ENCODE data around the gene AEBP2. TPM values are rescaled to one million over a fixed set of nuclear protein-coding genes. Genes with fewer than 3 reads are reported as not detected.
"Not testable (repeated sequence)": the region's sequence is repeated elsewhere in the genome, so short reads cannot be mapped to it uniquely, and the experiment has no call there.

The AEBP2 gene
- total RNA-seq, 1 donor from 2014 or later, result 47.2 TPM

GRCh38 chr12:19421503-19422282 is 17.6 kb upstream of the AEBP2 start:
- intact Hi-C loops (cut with micrococcal nuclease), result no loop called here

- intact Hi-C loops (cut with micrococcal nuclease), result no loop called here
These were observed 15.9 kb upstream of the AEBP2 start for GRCh38 chr12:19423166-19423930.

- intact Hi-C loops (cut with micrococcal nuclease), result no loop called here
These were observed 11.0 kb upstream of the AEBP2 start for GRCh38 chr12:19428246-19428645.

- intact Hi-C loops (cut with micrococcal nuclease), result not testable (repeated sequence)
These were observed 9.8 kb upstream of the AEBP2 start for GRCh38 chr12:19429491-19429890.

GRCh38 chr12:19430988-19431387 is 8.3 kb upstream of the AEBP2 start:
- intact Hi-C loops (cut with micrococcal nuclease), result loop anchor here (1.0 kb wide), 1 partner anchor 8 kb away; the partner anchor contains the start of gene AEBP2

GRCh38 chr12:19431407-19432308 is 7.6 kb upstream of the AEBP2 start:
- intact Hi-C loops (cut with micrococcal nuclease), result loop anchor here (1.0 kb wide), 1 partner anchor 8 kb away; the partner anchor contains the start of gene AEBP2

- intact Hi-C loops (cut with micrococcal nuclease), result no loop called here
These were observed 6.8 kb upstream of the AEBP2 start for GRCh38 chr12:19432309-19433170.

GRCh38 chr12:19434538-19434937 is 4.8 kb upstream of the AEBP2 start:
- intact Hi-C loops (cut with micrococcal nuclease), result no loop called here

GRCh38 chr12:19435831-19436497 is 3.3 kb upstream of the AEBP2 start:
- intact Hi-C loops (cut with micrococcal nuclease), result loop anchor here (5.0 kb wide), 1 partner anchor 241 kb away; no protein-coding TSS in a partner anchor

- intact Hi-C loops (cut with micrococcal nuclease), result loop anchor here (5.0 kb wide), 1 partner anchor 240 kb away; no protein-coding TSS in a partner anchor
These were observed 2.4 kb upstream of the AEBP2 start for GRCh38 chr12:19436931-19437330.

- intact Hi-C loops (cut with micrococcal nuclease), result loop anchor here (5.0 kb wide), 1 partner anchor 239 kb away; no protein-coding TSS in a partner anchor
These were observed 1.3 kb upstream of the AEBP2 start for GRCh38 chr12:19437996-19438395.

GRCh38 chr12:19440019-19440858 is 947 bp downstream of the AEBP2 start:
- intact Hi-C loops (cut with micrococcal nuclease), result loop anchor here (5.0 kb wide), 1 partner anchor 37 kb away; no protein-coding TSS in a partner anchor

- intact Hi-C loops (cut with micrococcal nuclease), result loop anchor here (5.0 kb wide), 1 partner anchor 36 kb away; no protein-coding TSS in a partner anchor
These were observed 1.6 kb downstream of the AEBP2 start for GRCh38 chr12:19440916-19441315.

- intact Hi-C loops (cut with micrococcal nuclease), result loop anchor here (5.0 kb wide), 1 partner anchor 34 kb away; no protein-coding TSS in a partner anchor
These were observed 4.3 kb downstream of the AEBP2 start for GRCh38 chr12:19443585-19443984.

GRCh38 chr12:19444097-19444496 is 4.8 kb downstream of the AEBP2 start:
- intact Hi-C loops (cut with micrococcal nuclease), result loop anchor here (5.0 kb wide), 1 partner anchor 33 kb away; no protein-coding TSS in a partner anchor

- intact Hi-C loops (cut with micrococcal nuclease), result no loop called here
These were observed 8.1 kb downstream of the AEBP2 start for GRCh38 chr12:19447386-19447785.

- intact Hi-C loops (cut with micrococcal nuclease), result no loop called here
These were observed 10.5 kb downstream of the AEBP2 start for GRCh38 chr12:19449814-19450213.

- intact Hi-C loops (cut with micrococcal nuclease), result no loop called here
These were observed 11.1 kb downstream of the AEBP2 start for GRCh38 chr12:19450362-19450761.
